ENCODE data around the gene STPG1.

DNA sequence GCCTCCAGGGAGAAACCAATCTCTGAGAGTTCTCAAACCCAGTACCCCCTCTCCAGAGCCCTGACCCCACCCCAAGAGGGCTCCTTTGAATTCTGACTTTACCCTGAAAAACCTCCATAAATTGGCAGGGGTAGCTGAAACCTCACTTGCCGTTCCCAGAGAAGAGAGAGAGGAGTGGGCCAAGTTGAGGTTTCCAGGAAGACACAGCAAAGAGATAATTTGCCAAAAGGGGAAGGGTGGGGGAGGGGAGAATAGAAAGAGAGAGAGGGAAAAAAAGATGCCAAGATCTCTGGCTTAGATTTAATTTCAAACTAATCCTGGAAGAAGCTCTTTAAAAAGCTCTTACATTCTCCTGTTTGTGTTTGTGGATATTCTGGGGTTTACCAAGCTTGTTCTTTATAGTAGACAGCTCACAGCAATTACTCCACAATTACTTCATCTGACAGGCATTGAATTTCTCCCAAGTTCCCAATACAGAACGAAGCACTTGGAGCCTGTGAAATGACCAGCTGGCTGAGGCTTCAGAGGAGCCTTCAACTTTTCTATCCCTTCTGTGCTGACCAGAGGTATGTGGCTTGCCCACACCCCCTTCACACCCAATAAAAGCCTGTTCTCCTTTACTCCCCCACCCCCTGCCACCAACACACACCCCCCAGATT, 95.5 kb downstream of the STPG1 start:
- TF ChIP-seq, protein P1, sequence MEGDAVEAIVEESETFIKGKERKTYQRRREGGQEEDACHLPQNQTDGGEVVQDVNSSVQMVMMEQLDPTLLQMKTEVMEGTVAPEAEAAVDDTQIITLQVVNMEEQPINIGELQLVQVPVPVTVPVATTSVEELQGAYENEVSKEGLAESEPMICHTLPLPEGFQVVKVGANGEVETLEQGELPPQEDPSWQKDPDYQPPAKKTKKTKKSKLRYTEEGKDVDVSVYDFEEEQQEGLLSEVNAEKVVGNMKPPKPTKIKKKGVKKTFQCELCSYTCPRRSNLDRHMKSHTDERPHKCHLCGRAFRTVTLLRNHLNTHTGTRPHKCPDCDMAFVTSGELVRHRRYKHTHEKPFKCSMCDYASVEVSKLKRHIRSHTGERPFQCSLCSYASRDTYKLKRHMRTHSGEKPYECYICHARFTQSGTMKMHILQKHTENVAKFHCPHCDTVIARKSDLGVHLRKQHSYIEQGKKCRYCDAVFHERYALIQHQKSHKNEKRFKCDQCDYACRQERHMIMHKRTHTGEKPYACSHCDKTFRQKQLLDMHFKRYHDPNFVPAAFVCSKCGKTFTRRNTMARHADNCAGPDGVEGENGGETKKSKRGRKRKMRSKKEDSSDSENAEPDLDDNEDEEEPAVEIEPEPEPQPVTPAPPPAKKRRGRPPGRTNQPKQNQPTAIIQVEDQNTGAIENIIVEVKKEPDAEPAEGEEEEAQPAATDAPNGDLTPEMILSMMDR (IDR thresholded peaks at IDR 0.05; ENCODE audit: insufficient read depth, low read length): no peak
- TF ChIP-seq POLR2AphosphoS5 (IDR thresholded peaks at IDR 0.05; ENCODE audit: low read depth) (no peak), GABPA (IDR thresholded peaks at IDR 0.05; ENCODE audit: low read depth) (no peak), REST (IDR thresholded peaks at IDR 0.05; ENCODE audit: insufficient replicate concordance, low read depth) (no peak), SPI1 (IDR thresholded peaks at IDR 0.05; ENCODE audit: borderline replicate concordance, low read depth) (no peak)
